NCI-H526 (cell line): ENCODE results near the gene IL17REL.

Experiments used
- DNase-seq, 2 experiments: peaks; one replicate each; lab custom pipeline; 2025; lab: John Stamatoyannopoulos, UW

The IL17REL gene

GRCh38 chr22:49966774-49967705 is 45.5 kb downstream of the IL17REL start:
- DNase-seq, result no peak

- no peak for DNase-seq
Measured at GRCh38 chr22:49966041-49966773, 46.4 kb downstream of the IL17REL start.

- DNase-seq, result no peak
Measured at GRCh38 chr22:49965091-49966040, 47.2 kb downstream of the IL17REL start.

- DNase-seq, result no peak
Measured at GRCh38 chr22:49964136-49965090, 48.2 kb downstream of the IL17REL start.

GRCh38 chr22:49963647-49964026 is 48.9 kb downstream of the IL17REL start:
- DNase-seq, result no peak

- no peak for DNase-seq
Measured at GRCh38 chr22:49962751-49963646, 49.6 kb downstream of the IL17REL start.

- peak in 1 of 2 experiments; percentile 57 for DNase-seq
Measured at GRCh38 chr22:49962012-49962750, 50.4 kb downstream of the IL17REL start.

- DNase-seq, result peak in 1 of 2 experiments; percentile 39
Measured at GRCh38 chr22:49961601-49962011, 51.0 kb downstream of the IL17REL start.

- peak in 1 of 2 experiments; percentile 39 for DNase-seq
Measured at GRCh38 chr22:49961005-49961600, 51.5 kb downstream of the IL17REL start.

- peak; percentile 78 to 94 for DNase-seq
Measured at GRCh38 chr22:49960159-49961004, 52.2 kb downstream of the IL17REL start, which contains the start of gene PIM3. TSS of gene PIM3 (plus strand) at chr22:49960772. CDS start at chr22:49960948, 176 bp downstream.

- DNase-seq, result no peak
Measured at GRCh38 chr22:49959782-49960158, 52.8 kb downstream of the IL17REL start.

- DNase-seq, result no peak
Measured at GRCh38 chr22:49958931-49959781, 53.4 kb downstream of the IL17REL start.

GRCh38 chr22:49958366-49958921 is 54.1 kb downstream of the IL17REL start:
- DNase-seq, result no peak

- no peak for DNase-seq
Measured at GRCh38 chr22:49957826-49958365, 54.7 kb downstream of the IL17REL start.

GRCh38 chr22:49956914-49957825 is 55.4 kb downstream of the IL17REL start:
- DNase-seq, result no peak
